Ecto neural progenitor cell (in vitro differentiated cells): ENCODE data around the gene MYOM1.
"Not testable (repeated sequence)": the region's sequence is repeated elsewhere in the genome, so short reads cannot be mapped to it uniquely, and the experiment has no call there.

ENCODE experiments used
- DNase-seq: peaks from one replicate; pipeline ENCODE4 v3.0.0-alpha.2; 2018; ENCODE audit warnings: low spot score

Gene MYOM1

DNA sequence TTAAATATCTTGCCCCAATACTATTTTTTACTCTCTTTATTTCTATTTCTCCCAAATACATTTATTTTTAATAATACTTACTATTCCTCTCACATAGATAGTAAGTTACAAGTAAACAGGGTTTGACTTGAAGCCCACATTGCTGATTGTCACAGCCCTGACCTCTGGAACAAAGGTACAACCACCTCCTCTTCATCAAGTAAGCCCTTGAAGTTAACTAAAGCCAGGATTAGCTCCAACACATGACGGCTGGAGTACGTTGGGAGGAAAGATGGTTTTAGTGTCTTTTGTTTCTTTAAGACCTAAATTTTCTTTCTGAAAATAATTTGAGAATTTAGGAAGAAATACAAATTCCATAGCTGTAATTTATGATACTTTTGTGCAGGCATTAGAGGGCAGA lies 949 bp downstream of the MYOM1 start:
- no peak for DNase-seq

DNA sequence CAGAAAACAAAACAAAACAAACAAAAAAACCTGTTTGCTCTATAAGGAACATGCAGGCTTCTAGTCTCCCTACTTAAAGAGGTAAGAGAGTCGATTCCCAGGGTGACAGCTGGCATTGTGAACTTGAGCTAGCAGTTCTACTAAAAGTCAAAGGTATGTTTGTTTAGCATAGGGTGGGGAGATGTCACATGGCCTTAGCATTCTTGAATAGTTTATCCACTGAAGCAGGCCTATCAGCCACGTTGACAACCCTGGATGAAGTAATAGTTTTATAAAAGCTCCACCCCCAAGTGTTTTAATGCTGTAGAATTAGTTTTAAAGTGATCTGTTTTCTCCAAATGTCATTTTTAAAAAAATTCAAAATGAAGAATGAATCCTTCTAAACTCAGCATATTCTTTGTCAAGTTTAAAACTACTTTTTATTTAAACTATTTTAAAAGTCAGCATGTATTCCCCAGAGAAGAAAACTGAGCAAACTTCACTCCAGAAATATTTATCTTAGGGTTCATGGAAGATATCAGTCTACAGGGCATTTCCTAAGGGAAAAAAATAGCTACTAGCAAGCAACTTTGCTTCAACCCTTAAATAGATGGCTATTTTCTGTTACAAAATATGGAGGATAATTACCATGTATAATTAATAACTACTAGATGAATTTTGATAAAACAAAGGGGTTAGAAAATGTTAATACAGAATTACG lies 1.7 kb downstream of the MYOM1 start:
- no peak for DNase-seq

DNA sequence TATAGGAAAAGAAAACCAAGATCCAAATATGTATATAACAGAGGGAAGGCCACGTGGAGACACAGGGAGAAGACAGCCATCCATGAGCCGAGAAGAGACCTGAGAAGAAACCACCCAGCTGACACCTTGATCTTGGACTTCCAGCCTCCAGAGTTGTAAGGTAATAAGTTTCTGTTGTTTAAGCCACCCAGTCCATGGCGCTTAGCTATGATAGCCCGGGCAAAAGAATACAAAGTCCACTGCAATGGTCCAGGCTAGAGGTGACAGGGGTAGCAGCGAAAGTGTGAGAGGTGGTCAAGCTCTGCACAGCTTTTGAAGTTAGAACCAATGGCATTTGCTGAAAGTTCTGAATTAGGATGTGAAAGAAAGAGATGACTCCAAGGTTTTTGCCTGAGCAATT lies 2.8 kb downstream of the MYOM1 start:
- DNase-seq = no peak

DNA sequence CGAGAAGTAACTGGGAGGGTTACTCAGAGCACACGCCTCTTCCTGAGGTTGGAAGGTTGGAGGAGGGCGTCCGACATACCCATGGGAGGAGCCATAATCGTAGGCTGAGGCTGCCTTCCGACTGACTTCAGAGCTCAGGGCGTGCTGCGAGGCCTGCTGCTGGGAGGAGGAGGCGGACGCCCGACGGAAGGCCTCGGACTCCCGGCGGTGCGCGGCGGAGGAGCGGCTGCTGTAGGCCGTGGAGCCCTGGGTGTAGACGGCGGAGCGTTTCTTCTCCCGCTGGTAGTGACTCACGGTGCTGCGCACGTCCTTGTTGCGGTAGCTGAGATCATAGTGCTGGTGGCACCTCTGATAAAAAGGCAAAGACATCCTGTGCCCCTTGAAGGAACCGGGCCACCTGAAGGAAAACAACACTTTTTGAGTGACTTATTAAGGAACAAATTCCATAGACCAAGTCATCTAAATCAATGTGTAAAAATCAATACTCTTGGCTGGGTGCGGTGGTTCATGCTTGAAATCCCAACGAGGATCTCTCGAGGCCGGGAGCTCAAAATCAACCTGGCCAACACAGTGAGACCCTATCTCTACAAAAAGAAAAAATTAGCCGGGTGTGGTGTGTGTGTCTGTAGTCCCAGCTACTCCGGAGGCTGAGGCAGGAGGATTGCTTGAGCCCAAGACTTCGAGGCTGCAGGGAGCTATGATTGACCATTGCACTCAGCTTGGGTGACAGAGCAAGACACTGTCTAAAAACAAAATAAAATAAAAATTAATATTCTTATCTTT lies 4.7 kb downstream of the MYOM1 start:
- no peak for DNase-seq

DNA sequence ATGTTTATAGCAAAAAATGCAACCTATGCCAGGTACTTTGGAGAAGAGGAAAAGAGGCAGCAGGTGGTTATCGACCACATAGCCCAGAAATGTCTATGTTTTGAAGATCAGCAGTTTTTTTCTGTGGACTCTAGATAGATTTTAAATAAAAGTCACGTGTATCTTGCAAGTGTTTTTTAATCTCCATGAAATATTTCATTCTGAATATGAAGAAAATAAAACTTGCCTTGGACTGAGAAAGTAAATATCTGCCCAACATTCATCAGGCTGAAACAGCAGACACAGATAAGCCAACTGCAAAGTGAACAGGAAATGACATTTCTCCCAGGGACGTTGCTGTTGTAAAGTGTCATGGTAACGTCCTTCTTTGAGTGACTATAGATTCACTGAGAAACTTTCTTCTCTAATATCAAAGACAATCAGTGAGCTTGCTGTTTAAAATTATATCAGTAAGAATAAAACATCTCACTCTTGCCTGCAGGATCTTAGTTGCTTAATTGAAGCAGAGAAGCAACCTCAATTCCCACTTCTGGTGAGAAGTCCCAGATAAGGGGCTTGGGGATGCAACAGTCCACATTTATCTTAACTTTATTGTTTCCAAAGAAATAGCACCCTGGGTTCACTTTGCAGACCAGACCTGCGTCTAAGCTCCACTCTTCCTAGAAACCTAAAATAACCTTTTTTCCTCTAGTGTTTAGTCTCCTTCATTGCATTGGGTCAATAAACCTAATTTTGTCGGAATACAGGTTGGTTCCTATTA lies 6.3 kb downstream of the MYOM1 start:
- no peak for DNase-seq

DNA sequence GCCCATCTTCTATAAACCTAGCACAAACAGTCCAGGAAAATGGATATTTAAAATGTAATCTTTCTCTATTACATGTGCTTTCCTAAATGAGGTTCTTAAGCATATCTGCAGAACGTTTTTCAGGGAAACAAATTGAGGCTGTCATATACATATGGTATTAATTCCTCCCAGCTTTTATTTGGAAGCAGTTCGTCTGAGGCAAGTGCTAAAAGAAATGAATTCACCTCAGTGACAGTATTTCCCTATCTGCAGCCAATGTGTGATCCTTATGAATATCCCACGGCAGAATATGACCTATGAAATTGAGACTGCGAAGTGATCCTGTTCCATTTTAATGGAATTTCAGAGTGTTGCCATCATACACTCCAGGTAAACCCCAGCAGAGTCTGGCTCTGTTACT lies 7.1 kb downstream of the MYOM1 start:
- no peak for DNase-seq

DNA sequence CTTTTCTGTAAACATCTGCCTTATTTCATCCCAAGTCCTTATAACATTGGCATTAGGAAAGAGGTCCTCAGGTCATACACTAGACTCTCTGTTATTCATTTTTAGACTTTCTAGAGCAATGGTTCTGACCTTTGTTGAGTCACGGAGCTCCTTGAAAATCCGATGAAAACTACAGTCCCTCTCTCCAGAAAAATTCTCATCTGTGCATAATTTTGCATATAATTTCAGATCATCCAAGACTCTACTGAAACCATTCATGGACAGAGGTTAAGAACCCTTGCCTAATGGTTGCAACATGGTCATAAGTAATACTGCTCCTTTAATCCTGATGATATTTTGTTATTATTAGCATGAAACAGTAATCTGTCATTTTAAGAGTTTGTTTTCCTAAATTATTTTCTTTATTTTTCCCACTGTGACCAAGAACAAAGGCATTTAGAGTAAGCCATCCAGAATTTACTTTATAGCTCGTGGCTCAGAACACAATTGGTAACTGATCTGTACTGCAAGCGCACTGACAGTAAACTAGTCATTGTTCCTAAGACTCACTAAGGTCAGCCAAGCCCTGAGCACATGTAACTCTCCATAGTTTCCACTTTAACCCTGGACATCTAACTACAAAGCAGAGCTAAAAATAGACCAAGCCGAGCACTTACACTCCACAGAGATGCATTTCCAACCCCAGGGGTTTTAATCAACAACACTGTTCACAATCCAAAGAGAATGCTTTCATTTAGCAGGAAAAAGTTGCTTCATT lies 8.4 kb downstream of the MYOM1 start:
- DNase-seq = no peak

DNA sequence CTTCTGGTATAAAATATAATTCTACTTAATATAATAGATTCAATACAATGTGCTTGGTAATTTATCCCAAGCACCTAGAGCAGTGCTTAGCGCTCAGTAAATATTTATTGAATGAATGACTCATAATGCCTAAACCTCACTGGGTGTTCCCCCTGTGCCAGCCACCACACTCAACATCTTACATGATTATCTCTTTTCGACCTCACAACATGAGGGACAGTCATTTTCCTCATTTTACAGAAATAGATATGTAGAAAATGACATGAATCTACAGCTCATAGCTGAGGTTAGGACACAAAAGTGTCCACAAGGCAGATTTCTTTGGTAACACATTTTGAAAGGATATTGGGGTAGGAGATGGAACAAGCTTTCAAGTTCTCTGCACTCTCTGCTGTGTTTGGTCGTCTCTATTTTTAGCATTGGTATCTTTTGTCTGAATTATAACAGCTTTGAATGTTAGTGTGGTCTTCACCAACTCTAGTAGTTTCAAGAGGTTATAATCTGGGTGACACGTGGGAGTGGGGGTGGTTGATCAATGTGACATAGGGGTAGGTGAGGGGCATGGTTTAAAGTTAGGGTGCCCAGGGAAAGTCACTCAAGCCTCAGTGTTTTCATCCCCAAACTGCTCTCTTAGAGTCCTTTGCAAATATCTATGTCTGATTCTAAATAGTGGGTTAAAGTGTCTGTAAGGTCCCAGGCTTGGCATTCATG lies 9.8 kb downstream of the MYOM1 start:
- no peak for DNase-seq

DNA sequence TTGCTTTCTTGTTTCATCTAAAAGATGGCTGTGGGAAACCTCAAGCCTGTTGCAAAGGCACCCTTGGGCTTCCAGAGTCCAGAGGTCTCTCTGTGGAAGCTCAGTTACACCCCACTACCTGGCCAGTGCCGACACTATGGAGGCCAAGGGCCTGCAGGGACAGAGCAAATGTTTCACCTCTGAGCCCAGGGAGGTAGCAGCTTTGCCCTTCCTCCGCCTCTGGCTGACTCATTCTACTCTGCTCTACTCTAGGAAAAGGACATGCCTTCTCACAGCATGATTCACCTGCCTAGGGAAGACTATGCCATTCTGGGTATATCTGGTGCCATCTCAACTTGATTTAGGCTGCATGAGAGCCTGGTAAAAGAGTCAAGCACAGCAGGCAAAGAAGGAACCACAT lies 12.2 kb downstream of the MYOM1 start:
- no peak for DNase-seq

DNA sequence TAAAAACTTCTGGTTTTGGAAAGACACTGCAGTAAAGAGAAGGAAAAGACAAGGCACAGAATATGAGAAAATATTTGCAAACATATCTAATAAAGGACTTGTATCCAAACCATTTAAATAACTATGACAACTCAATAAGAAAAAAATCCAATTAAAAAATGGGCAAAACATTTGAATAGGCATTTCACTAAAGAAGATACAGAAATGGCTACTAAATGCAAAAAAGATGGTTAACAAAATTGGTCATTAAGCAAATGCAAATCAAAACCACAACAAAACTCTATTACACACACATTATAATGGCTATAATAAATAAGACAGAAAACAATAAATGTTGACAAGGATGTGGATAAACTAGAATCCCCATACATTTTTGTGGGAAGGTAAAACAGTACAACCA lies 14.5 kb downstream of the MYOM1 start:
- DNase-seq = no peak

DNA sequence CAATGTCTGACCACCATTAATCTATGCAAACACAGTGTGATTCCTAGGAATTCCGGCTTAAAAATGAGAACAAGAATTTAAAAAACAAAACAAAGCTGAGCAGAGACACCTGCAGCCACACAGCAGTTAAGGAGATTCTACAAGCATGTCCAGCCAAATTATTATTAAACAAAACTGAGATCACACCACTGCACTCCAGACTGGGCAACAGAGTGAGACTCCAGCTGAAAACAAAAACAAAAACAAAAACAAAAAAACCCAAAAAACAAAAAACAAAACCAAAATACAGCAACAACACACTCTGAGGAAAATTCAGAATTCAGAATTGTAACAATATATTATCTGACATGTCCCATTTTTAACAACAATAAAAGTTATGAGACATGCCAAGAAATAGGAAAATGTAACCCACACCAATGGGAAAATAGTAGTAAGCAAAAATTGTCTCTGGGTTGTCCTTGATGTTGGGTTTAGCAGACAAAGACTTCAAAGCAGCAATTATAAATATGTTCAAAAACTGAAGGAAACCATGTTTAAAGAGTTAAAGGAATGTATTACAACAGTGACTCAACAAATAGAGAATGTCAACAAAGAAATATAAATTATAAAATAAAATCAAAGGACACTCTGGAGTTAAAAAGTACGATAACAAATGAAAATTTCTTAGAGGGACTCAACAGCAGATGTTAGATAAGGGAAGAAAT lies 19.7 kb downstream of the MYOM1 start:
- no peak for DNase-seq

DNA sequence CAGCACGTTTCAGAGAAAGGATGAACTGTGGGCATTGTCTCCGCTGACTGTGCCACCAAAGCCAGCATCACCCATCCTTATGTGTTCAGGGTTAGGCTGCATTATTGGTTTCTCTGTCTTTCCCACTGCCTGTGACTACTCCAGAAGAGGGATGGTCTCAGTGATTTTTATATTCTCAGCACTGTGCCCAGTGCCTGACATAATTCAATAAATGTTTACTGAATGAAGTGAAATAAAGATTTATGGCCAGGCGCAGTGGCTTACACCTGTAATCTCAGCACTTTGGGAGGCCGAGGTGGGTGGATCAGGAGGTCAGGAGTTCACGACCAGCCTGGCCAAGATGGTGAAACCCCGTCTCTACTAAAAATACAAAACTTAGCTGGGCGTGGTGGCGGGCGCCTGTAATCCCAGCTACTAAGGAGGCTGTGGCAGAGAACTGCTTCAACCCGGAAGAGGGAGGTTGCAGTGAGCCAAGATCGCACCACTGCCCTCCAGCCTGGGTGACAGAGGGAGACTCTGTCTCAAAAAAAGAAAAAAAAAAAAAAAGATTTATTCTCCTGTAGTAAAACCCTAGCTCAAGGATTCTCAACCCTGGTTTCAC lies 21.4 kb downstream of the MYOM1 start:
- not testable (repeated sequence) for DNase-seq

DNA sequence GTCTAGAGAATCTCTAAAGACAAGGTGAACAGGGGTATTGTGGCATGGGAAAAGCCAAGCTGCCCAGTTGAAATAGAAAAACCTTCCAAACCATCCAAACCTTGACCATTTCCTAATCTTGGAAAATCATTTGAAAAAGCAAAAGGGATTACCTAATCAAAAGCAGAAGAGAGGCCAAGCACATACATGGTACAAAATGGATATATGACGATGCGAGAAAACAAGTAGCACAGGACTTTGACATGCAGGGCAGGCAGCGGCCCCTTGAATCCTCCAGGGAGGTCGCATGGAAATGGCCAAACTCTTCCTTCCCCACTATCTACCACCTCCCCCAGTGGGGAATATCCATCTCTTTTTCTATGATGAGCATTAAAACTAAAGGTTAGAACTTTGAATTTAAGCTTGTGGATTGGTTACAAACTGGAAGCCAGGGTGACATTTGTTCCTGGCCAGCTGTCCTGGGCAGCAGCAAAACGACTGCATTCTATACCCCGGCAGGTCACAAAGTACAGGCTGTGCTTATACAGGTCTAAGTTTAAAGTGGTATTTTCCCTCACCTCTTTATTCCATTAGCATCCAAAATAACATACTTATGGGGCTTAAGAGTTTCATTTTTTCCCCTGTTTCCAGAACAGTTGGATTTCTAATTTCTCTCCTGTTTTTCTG lies 24.7 kb downstream of the MYOM1 start:
- DNase-seq = no peak

DNA sequence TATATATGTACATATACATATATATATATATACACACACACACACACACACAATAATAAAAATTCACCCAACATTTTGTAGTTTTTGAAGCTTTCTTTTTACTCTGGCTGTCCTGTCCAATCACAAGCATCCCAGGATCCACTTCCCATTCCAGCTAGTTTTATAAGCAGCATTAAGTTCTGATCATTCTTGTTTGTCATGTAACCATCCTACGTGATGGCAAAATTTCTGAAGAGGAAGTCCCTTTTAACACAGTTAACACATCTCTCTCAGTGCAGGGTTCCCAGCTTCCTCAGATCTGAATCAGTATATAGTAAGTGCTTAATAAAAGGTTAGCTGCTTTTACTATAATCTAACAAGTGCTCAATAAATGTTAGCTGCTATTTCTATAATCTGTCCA lies 26.4 kb downstream of the MYOM1 start:
- no peak for DNase-seq

DNA sequence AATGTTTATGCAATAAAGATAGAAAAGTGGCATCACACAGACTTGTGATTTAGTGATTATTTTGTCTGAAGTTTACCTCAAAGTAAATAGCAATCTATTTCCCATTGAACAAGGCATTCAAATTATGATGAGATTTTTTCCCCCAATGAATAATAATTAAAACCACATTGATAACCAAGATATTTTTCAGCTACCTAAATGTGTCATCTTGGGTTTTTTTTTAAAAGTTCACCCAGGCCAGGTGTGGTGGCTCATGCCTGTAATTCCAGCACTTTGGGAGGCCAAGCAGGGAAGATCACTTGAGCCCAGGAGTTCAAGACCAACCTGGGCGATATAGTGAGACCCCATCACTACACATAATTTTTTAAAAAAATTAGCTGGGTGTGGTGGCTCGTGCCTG lies 27.0 kb downstream of the MYOM1 start:
- DNase-seq = no peak

DNA sequence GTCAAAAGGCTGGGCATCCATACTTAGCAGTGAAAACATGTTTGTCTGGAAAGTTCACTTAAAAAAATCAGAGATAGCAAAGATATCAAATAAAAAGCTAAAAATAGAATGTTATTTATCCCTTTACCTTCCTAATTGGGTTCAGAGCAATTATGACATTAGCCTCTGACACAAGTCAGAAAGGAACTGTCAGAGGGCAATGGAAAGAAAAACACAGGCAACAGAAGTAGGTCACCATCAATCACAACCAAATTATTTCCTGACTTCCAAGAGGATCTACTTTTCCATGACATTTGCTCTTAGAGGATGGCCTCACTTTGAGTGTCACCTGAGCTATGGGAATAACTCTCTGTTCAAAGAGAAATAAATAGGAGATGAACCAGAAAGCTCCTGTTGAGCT lies 27.5 kb downstream of the MYOM1 start:
- DNase-seq = no peak

DNA sequence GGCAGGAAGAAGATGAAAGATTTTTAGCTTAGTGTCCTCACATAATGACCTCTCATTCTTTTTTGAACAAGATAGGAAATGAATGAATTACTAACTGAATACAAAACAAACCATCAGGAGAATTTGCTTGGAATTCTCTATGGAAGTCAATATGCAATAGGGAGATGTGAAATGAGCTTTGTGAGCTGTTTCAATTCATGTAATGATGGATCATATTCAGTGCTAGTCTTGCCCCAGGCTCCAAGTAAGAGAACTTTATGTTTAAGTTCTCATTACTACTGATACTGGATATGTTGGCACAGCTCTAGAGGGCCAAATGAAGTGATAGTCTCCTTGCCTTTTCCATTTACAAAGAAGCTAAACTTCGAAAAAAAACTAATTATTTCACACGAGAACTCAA lies 29.2 kb downstream of the MYOM1 start:
- DNase-seq = no peak

DNA sequence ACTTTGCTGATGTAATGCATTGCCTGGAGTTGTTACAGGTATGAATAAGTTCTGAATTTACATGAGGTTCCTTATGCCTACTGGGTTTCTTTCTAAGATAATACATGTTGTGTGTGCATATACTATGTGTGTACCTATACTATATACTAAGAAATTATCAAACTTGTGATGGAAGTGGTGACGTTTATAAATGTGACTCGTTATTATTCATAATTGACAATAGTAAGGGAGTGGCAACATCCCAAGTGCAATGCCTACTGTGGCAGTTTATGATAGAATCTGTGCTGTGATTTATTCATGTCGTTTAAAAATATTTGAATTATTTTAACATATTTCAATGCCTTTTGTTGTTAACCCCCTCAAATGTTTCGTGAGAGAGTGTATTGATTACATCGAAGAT lies 29.9 kb downstream of the MYOM1 start:
- no peak for DNase-seq

DNA sequence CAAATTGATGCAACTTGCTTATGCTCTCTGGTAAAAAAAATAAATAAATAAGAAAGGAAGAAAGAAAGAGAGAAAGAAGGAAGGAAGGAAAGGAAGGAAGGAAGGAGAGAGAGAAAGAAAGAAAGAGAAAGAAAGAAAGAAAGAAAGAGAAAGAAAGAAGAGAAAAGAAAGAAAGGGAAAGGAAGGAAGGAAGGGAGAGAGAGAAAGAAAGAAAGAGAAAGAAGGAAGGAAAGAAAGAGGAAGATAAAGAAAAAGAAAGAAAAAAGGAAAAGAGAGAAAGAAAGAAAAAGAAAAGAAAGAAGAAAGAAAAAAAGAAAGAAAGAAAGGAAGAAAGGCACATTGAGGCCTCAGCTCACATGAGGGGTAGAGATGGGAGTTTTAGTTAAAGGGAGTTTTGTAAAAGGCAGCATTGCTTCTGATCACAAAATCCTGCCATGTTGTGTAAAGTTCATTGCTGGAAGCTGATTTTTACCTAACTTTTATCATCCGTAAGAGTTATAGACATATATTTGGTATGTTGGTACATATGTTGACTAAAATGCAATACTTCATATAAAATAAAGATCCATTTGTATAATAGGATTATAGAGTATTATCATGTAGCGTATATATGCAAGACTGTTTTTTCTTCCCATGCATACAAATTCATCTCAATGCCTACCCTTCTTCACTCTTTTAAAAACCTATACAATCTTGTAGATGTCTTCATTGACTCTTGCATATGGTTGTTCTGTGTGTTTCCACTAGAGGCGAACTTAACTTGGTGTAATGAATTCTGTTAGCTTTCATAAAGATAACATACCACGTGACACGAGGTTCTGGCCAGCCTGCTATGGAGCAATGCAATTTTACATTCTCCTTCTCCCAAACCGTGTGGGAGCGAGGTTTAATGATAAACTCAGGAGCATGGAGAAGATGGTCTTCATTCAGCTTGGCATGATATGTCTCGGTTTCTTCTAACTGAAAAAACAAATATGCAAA lies 32.8 kb downstream of the MYOM1 start:
- no peak for DNase-seq
